C4-2B (cell line): ENCODE measurements around the gene ZNHIT1.

ENCODE experiments used
- ZFX ChIP-seq: fragments of 450-650 bp; IDR thresholded peaks from 2 replicates; pipeline ENCODE4 v1.6.1; 2017
- TF ChIP-seq, protein P1 (sequence below): fragments of 450-650 bp; conservative IDR thresholded peaks from 2 replicates; pipeline ENCODE4 v1.5.1; 2017; ENCODE audit warnings: mild to moderate bottlenecking

DNA sequence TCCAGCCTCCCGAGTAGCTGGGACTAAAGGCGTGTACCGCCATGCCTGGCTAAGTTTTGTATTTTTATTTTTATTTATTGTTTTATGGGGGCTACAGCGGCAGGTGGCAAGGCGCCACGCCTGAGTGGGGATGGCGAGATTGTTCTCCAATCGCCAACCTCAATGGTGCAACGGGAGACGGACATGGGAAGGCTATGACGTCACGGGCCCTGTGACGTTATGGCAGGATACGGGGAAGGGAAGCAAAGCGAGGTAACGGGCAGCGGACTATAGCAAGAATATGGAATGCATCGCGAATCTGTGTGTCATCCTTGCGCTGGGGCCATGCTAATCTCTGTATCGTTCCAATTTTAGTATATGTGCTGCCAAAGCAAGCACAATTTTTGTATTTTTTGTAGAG lies 51.7 kb downstream of the ZNHIT1 start:
- TF ChIP-seq, protein P1, sequence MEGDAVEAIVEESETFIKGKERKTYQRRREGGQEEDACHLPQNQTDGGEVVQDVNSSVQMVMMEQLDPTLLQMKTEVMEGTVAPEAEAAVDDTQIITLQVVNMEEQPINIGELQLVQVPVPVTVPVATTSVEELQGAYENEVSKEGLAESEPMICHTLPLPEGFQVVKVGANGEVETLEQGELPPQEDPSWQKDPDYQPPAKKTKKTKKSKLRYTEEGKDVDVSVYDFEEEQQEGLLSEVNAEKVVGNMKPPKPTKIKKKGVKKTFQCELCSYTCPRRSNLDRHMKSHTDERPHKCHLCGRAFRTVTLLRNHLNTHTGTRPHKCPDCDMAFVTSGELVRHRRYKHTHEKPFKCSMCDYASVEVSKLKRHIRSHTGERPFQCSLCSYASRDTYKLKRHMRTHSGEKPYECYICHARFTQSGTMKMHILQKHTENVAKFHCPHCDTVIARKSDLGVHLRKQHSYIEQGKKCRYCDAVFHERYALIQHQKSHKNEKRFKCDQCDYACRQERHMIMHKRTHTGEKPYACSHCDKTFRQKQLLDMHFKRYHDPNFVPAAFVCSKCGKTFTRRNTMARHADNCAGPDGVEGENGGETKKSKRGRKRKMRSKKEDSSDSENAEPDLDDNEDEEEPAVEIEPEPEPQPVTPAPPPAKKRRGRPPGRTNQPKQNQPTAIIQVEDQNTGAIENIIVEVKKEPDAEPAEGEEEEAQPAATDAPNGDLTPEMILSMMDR: no peak
- no peak for TF ChIP-seq ZFX
